ENCODE results near the gene CACNA2D3. TPM values are rescaled to one million over a fixed set of nuclear protein-coding genes. Genes with fewer than 3 reads are reported as not detected.

CACNA2D3 gene
- total RNA-seq, 2 experiments from 2014 or later = not detected

DNA sequence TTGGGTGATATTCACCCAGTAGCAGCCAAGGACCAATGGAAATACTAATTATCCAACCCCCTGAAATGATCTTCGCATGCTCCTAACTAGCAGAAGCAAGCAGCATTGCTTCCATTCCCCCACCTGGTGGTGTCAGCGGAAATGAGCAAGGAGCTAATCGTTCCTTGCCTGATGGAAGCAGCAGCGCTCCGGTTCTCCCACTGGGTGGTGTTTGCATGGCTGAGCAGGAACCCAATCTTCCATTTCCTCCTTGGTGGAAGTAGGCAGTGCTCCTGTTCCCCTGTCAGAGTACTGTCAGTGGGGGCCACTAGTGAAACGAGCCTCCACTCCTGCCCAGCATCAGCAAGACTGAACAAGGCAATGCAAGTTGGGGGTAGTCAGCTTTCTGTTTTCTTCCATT, 311.5 kb downstream of the CACNA2D3 start:
- CTCF ChIA-PET (ENCODE audit: unreplicated experiment) = no interaction called here
- POLR2A ChIA-PET = no interaction called here
- no TSS peak for BruUV-seq (replicated peaks)
- Histone ChIP-seq H3K79me2 (ENCODE audit: insufficient read depth, low read depth, low read length) (no peaks in the 10 kb centered on the region), H3K4me1 (ENCODE audit: insufficient read depth, low read length, poor library complexity, severe bottlenecking) (no peaks in the 10 kb centered on the region), H3K27ac (ENCODE audit: low read depth, low read length, poor library complexity, severe bottlenecking) (no peak overlapping the region), H3K36me3 (ENCODE audit: insufficient read depth, low read length) (no peaks in the 10 kb centered on the region), H2AFZ (ENCODE audit: low read length) (no peak overlapping the region), H3K4me3 (ENCODE audit: low read depth, low read length, poor library complexity, severe bottlenecking) (no peak overlapping the region), H3K9me3 (ENCODE audit: low read length) (no peaks in the 10 kb centered on the region), H4K20me1 (ENCODE audit: insufficient read depth, low read length) (no peaks in the 10 kb centered on the region), H3K4me2 (ENCODE audit: low read length) (no peak overlapping the region), H3K9me2 (ENCODE audit: insufficient read depth, low read length) (no peaks in the 10 kb centered on the region)
- intact Hi-C loops (cut with micrococcal nuclease; ENCODE audit: unreplicated experiment) = no loop called here
- TF ChIP-seq EZH2phosphoT487 (IDR thresholded peaks at IDR 0.05; ENCODE audit: borderline replicate concordance, low read depth, low read length) = no peak
- DNase-seq (ENCODE audit: low spot score) = no peak

DNA sequence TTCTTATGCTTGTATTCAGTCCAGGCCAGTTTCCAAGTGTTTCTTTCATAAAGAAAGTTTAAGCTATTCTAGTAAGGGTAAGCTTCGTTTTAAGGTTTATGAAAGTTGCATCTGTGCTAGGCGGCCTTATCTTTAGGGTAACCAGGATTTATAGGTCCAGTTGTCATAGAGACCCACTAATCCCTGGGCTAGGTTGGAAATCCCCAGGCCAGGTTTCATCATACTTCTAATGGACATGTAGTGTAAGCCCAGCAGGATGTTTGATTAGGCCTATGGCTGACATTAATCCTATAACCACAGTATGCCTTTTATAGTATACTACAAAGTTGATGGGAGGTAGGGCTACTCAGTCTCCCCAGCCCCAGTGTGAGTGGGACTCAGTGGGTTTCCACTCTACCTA, 312.4 kb downstream of the CACNA2D3 start:
- no peak overlapping the region for H2AFZ ChIP-seq (ENCODE audit: low read length)
- H3K9me3 ChIP-seq (ENCODE audit: low read length) = no peaks in the 10 kb centered on the region
- H3K9me2 ChIP-seq (ENCODE audit: insufficient read depth, low read length) = no peaks in the 10 kb centered on the region
- H3K36me3 ChIP-seq (ENCODE audit: insufficient read depth, low read length) = no peaks in the 10 kb centered on the region
- no peak overlapping the region for H3K4me2 ChIP-seq (ENCODE audit: low read length)
- no peak overlapping the region for H3K4me3 ChIP-seq (ENCODE audit: low read depth, low read length, poor library complexity, severe bottlenecking)
- no peak overlapping the region for H3K27ac ChIP-seq (ENCODE audit: low read depth, low read length, poor library complexity, severe bottlenecking)
- TF ChIP-seq EZH2phosphoT487 (IDR thresholded peaks at IDR 0.05; ENCODE audit: borderline replicate concordance, low read depth, low read length) = no peak
- TF ChIP-seq, protein P1, sequence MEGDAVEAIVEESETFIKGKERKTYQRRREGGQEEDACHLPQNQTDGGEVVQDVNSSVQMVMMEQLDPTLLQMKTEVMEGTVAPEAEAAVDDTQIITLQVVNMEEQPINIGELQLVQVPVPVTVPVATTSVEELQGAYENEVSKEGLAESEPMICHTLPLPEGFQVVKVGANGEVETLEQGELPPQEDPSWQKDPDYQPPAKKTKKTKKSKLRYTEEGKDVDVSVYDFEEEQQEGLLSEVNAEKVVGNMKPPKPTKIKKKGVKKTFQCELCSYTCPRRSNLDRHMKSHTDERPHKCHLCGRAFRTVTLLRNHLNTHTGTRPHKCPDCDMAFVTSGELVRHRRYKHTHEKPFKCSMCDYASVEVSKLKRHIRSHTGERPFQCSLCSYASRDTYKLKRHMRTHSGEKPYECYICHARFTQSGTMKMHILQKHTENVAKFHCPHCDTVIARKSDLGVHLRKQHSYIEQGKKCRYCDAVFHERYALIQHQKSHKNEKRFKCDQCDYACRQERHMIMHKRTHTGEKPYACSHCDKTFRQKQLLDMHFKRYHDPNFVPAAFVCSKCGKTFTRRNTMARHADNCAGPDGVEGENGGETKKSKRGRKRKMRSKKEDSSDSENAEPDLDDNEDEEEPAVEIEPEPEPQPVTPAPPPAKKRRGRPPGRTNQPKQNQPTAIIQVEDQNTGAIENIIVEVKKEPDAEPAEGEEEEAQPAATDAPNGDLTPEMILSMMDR (conservative IDR thresholded peaks at IDR 0.05; ENCODE audit: low read length) = no peak
- ChIA-PET POLR2A (no interaction called here), CTCF (ENCODE audit: unreplicated experiment) (no interaction called here)
- no TSS peak for BruUV-seq (replicated peaks)
- H4K20me1 ChIP-seq (ENCODE audit: insufficient read depth, low read length) = no peaks in the 10 kb centered on the region
- intact Hi-C loops (cut with micrococcal nuclease; ENCODE audit: unreplicated experiment) = no loop called here
- no peaks in the 10 kb centered on the region for H3K4me1 ChIP-seq (ENCODE audit: insufficient read depth, low read length, poor library complexity, severe bottlenecking)
- H3K79me2 ChIP-seq (ENCODE audit: insufficient read depth, low read depth, low read length) = no peaks in the 10 kb centered on the region
- DNase-seq (ENCODE audit: low spot score) = no peak

DNA sequence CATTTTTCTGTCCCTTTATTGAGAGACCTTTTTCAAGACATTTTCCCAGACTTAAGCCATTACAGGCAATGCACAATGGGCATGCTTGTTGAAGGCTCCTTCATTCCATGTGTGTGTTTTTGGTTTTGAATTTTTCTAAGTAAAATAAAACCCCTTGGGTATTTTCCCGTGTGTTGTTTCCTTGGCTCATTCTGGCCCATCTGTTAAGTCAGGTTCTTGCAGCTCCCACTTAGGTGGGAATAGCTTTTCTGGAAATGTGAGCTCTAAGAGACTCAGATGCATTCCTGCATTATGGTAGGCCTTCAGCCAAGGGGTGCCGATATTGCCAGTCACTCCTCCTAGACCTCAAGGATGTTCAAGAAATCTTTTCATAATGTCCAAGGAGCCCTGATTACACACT, 314.9 kb downstream of the CACNA2D3 start:
- Histone ChIP-seq H3K79me2 (ENCODE audit: insufficient read depth, low read depth, low read length) (no peaks in the 10 kb centered on the region), H3K4me1 (ENCODE audit: insufficient read depth, low read length, poor library complexity, severe bottlenecking) (no peaks in the 10 kb centered on the region), H3K4me3 (ENCODE audit: low read depth, low read length, poor library complexity, severe bottlenecking) (no peak overlapping the region), H4K20me1 (ENCODE audit: insufficient read depth, low read length) (no peaks in the 10 kb centered on the region), H2AFZ (ENCODE audit: low read length) (no peak overlapping the region), H3K9me2 (ENCODE audit: insufficient read depth, low read length) (no peaks in the 10 kb centered on the region), H3K36me3 (ENCODE audit: insufficient read depth, low read length) (no peaks in the 10 kb centered on the region), H3K4me2 (ENCODE audit: low read length) (no peak overlapping the region), H3K27ac (ENCODE audit: low read depth, low read length, poor library complexity, severe bottlenecking) (no peak overlapping the region), H3K9me3 (ENCODE audit: low read length) (no peaks in the 10 kb centered on the region)
- no peak for TF ChIP-seq EZH2phosphoT487 (IDR thresholded peaks at IDR 0.05; ENCODE audit: borderline replicate concordance, low read depth, low read length)
- TF ChIP-seq, protein P1 (conservative IDR thresholded peaks at IDR 0.05; ENCODE audit: low read length) = no peak
- no TSS peak for BruUV-seq (replicated peaks)
- ChIA-PET CTCF (ENCODE audit: unreplicated experiment) (no interaction called here), POLR2A (no interaction called here)
- intact Hi-C loops (cut with micrococcal nuclease; ENCODE audit: unreplicated experiment) = no loop called here
- no peak for DNase-seq (ENCODE audit: low spot score)
